GM18505 (cell line): ENCODE measurements around the gene MED16.

Experiments
- ATAC-seq: cut with Tn5 transposase; IDR thresholded peaks from one replicate; pipeline ENCODE4 v1.9.1; 2021; ENCODE audit not compliant: unreplicated experiment
- POLR2A ChIP-seq: IDR thresholded peaks from 4 replicates; pipeline ENCODE4 v1.6.1; 2011; ENCODE audit warnings: borderline replicate concordance; ENCODE audit not compliant: insufficient read depth, insufficient read length; ENCODE audit errors: extremely low read depth

Gene MED16

GRCh38 chr19:892894-893689 lies at the start of gene MED16, which contains the start of gene RNU6-9:
Gene MED16, minus strand, starts transcription at chr19:893187. Its CDS starts 2,056 bp downstream, at chr19:891131.
Gene RNU6-9, plus strand, starts transcription at chr19:893484.
- ATAC-seq: peak; percentile 67
- TF ChIP-seq POLR2A: peak; percentile 74

GRCh38 chr19:942133-942645 lies 49.2 kb upstream of the MED16 start:
- TF ChIP-seq POLR2A: no peak
- no peak for ATAC-seq

- no peak for ATAC-seq
- peak; percentile 7 for TF ChIP-seq POLR2A
Measured at GRCh38 chr19:941292-942132, 48.5 kb upstream of the MED16 start.

- no peak for TF ChIP-seq POLR2A
- ATAC-seq: peak; percentile 41
Measured at GRCh38 chr19:940591-941291, 47.8 kb upstream of the MED16 start.

GRCh38 chr19:939922-940321 lies 46.9 kb upstream of the MED16 start:
- no peak for ATAC-seq
- no peak for TF ChIP-seq POLR2A

GRCh38 chr19:939439-939838 lies 46.5 kb upstream of the MED16 start:
- no peak for ATAC-seq
- no peak for TF ChIP-seq POLR2A

GRCh38 chr19:938233-938923 lies 45.4 kb upstream of the MED16 start:
- no peak for TF ChIP-seq POLR2A
- ATAC-seq: no peak

GRCh38 chr19:937259-937694 lies 44.3 kb upstream of the MED16 start:
- no peak for ATAC-seq
- TF ChIP-seq POLR2A: no peak

GRCh38 chr19:936175-936546 lies 43.2 kb upstream of the MED16 start:
- ATAC-seq: no peak
- no peak for TF ChIP-seq POLR2A

- ATAC-seq: no peak
- no peak for TF ChIP-seq POLR2A
Measured at GRCh38 chr19:934865-935479, 42.0 kb upstream of the MED16 start.

GRCh38 chr19:934197-934840 lies 41.3 kb upstream of the MED16 start:
- no peak for TF ChIP-seq POLR2A
- ATAC-seq: no peak

- no peak for ATAC-seq
Measured at GRCh38 chr19:933553-933882, 40.5 kb upstream of the MED16 start.

More at GRCh38 chr19:933553-933882, 40.5 kb upstream of the MED16 start:
- TF ChIP-seq POLR2A: no peak
